ENCODE measurements around the gene DBNDD1. TPM values are rescaled to one million over a fixed set of nuclear protein-coding genes. Genes with fewer than 3 reads are reported as not detected.

DBNDD1 gene
- polyA plus RNA-seq, 1 of the 3 experiments (the other 2 are of a cell fraction) = 27.9 TPM

- no peak for DNase-seq
- Histone ChIP-seq H3K9me3 (no peaks in the 10 kb centered on the region), H3F3A (replicated peaks; ENCODE audit: insufficient read depth) (no peaks in the 10 kb centered on the region), H2AFZ (ENCODE audit: low read depth) (no peak overlapping the region), H3K36me3 (replicated peaks in 1 of 2; ENCODE audit: control insufficient read depth in 1 of 2, insufficient read depth in 2 of 2, low read length in 1 of 2) (peaks cover 0 to 2% of the 10 kb centered on the region in 2 experiments), H3K4me1 (ENCODE audit: control insufficient read depth in 1 of 2, insufficient read depth in 2 of 2, low read depth in 1 of 2, low read length in 1 of 2) (peaks cover 0 to 21% of the 10 kb centered on the region in 2 experiments; a peak in 1 of 4 replicates), H4K20me1 (ENCODE audit: insufficient read depth) (no peaks in the 10 kb centered on the region), H3K9ac (no peak overlapping the region), H3K4me2 (no peak overlapping the region), H3K79me2 (ENCODE audit: insufficient read depth) (no peaks in the 10 kb centered on the region), H3K4me3 (ENCODE audit: low read depth in 2 of 2, low read length in 1 of 2) (no peak overlapping the region), H3K9me2 (no peaks in the 10 kb centered on the region), H3K27me3 (ENCODE audit: insufficient read depth) (no peaks in the 10 kb centered on the region), H3K27ac (ENCODE audit: low read depth in 2 of 2, low read length in 1 of 2) (no peak overlapping the region)
- 100% methylated on average over 3 of the region's 22 CpGs for WGBS (ENCODE audit: low lambda C conversion rate)
- no peak for TF ChIP-seq JUND (IDR thresholded peaks at IDR 0.05)
- TF ChIP-seq MEF2A (IDR thresholded peaks at IDR 0.05; ENCODE audit: borderline replicate concordance, low read depth) = no peak
- POLR2A ChIA-PET = no interaction called here
- CTCF ChIA-PET = interaction anchor here (1.3 to 2.3 kb wide), 3 partner anchors 10 to 60 kb away, joined by 3 to 12 read pairs (median 3); partner anchors contain the start of gene DBNDD1
Measured at GRCh38 chr16:90009172-90009899, 9.9 kb downstream of the DBNDD1 start.

- Histone ChIP-seq H3K27me3 (ENCODE audit: insufficient read depth) (no peaks in the 10 kb centered on the region), H2AFZ (ENCODE audit: low read depth) (no peak overlapping the region), H3K79me2 (ENCODE audit: insufficient read depth) (no peaks in the 10 kb centered on the region), H3K9ac (no peak overlapping the region), H3F3A (replicated peaks; ENCODE audit: insufficient read depth) (no peaks in the 10 kb centered on the region), H3K4me2 (no peak overlapping the region), H4K20me1 (ENCODE audit: insufficient read depth) (no peaks in the 10 kb centered on the region), H3K4me1 (ENCODE audit: control insufficient read depth in 1 of 2, insufficient read depth in 2 of 2, low read depth in 1 of 2, low read length in 1 of 2) (peaks cover 0 to 22% of the 10 kb centered on the region in 2 experiments; a peak in 1 of 4 replicates), H3K4me3 (ENCODE audit: low read depth in 2 of 2, low read length in 1 of 2) (no peak overlapping the region), H3K36me3 (replicated peaks in 1 of 2; ENCODE audit: control insufficient read depth in 1 of 2, insufficient read depth in 2 of 2, low read length in 1 of 2) (peaks cover 0 to 2% of the 10 kb centered on the region in 2 experiments), H3K9me3 (no peaks in the 10 kb centered on the region), H3K9me2 (no peaks in the 10 kb centered on the region), H3K27ac (ENCODE audit: low read depth in 2 of 2, low read length in 1 of 2) (no peak overlapping the region)
- POLR2A ChIA-PET = no interaction called here
- 90% methylated on average over 3 of the region's 13 CpGs for WGBS (ENCODE audit: low lambda C conversion rate)
- CTCF ChIA-PET = interaction anchor here (1.3 kb wide), 1 partner anchor 9 kb away, joined by 3 read pairs; no protein-coding TSS in a partner anchor
- TF ChIP-seq SMC3 (IDR thresholded peaks at IDR 0.05; ENCODE audit: low read depth, low read length) = no peak
- TF ChIP-seq RXRA (IDR thresholded peaks at IDR 0.05; ENCODE audit: borderline replicate concordance, low read depth) = no peak
- TF ChIP-seq CHD2 (IDR thresholded peaks at IDR 0.05; ENCODE audit: low read length, partially characterized antibody) = no peak
- TF ChIP-seq POLR2AphosphoS5 (IDR thresholded peaks at IDR 0.05; ENCODE audit: low read depth, low read length) = no peak
- TF ChIP-seq FOSL2 (IDR thresholded peaks at IDR 0.05; ENCODE audit: borderline replicate concordance, low read depth) = no peak
- TF ChIP-seq TEAD4 (IDR thresholded peaks at IDR 0.05; ENCODE audit: borderline replicate concordance, insufficient read depth) = no peak
- TF ChIP-seq RFX5 (IDR thresholded peaks at IDR 0.05; ENCODE audit: low read length) = no peak
- TF ChIP-seq IRF3 (IDR thresholded peaks at IDR 0.05; ENCODE audit: low read depth, low read length) = no peak
- no peak for TF ChIP-seq FOXM1 (IDR thresholded peaks at IDR 0.05; ENCODE audit: low read depth)
- no peak for TF ChIP-seq EP300 (IDR thresholded peaks at IDR 0.05; ENCODE audit: borderline replicate concordance in 1 of 2, low read depth in 1 of 2, low read length in 1 of 2)
- TF ChIP-seq MAX (IDR thresholded peaks at IDR 0.05; ENCODE audit: low read depth) = no peak
- no peak for TF ChIP-seq RCOR1 (IDR thresholded peaks at IDR 0.05; ENCODE audit: low read length)
- no peak for TF ChIP-seq JUND (IDR thresholded peaks at IDR 0.05)
- TF ChIP-seq SIN3A (IDR thresholded peaks at IDR 0.05; ENCODE audit: borderline replicate concordance, low read depth, low read length) = no peak
- TF ChIP-seq GABPA (IDR thresholded peaks at IDR 0.05; ENCODE audit: low read depth) = no peak
- no peak for TF ChIP-seq ZBTB33 (IDR thresholded peaks at IDR 0.05; ENCODE audit: borderline replicate concordance, low read depth)
- TF ChIP-seq USF2 (IDR thresholded peaks at IDR 0.05; ENCODE audit: borderline replicate concordance, low read depth, low read length) = no peak
- no peak for TF ChIP-seq TAF1 (IDR thresholded peaks at IDR 0.05; ENCODE audit: borderline replicate concordance, low read depth, low read length)
- no peak for DNase-seq
Measured at GRCh38 chr16:90008708-90009145, 10.5 kb downstream of the DBNDD1 start.

Data from SK-N-SH (cell line).